NCI-H1694 treated with DMSO at 0.1 percent for 48 hours (cell line): ENCODE data around the gene GLRX5.
A peak's percentile ranks its signal among the peaks of the same experiment; 100 is the strongest.

ENCODE experiments used
- DNase-seq: peaks from one replicate; lab custom pipeline; 2025; lab: John Stamatoyannopoulos, UW

Gene GLRX5

DNA sequence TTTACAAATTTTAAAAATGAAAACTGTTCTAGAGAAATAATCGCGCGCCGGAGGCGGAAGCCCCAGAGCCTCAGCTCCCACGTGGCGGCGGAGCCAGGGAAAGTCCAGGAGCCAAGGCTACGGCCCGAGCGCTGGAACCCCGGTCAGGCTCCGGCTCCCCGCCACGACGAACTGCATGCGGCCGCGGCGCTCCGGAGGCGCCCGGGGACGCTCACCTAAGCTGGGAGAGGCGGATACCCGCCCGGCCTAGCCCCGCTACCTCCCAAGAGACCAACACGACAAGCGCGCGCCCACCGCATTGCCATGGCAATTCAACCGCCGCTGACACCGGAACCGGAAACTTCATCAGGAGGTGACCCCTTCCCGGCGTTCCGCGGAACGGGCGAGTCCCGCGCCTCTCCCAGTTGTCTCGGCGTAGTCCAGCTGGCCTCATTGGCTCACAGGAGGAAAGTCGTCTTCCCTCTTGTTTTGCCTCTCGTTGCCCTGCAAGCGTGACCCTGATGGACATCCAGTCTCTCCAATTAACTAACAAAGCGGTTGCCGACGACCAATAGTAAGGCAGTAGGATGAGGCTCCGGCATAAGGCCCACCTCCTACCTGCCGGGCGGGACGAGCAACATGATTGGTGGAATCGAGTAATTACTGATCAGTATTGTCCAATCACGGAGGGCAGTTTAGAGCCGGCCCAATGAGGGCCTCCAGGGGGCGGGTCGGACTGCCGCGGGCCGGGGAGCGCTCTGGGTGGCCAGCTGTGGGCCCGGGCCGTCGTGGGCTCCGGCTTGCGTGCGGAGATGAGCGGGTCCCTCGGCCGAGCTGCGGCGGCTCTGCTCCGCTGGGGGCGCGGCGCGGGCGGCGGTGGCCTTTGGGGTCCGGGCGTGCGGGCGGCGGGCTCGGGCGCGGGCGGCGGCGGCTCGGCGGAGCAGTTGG, at the start of gene GLRX5:
Gene GLRX5 (plus strand): TSS at position 752 of the 927 bp plus-strand sequence. CDS start 40 bp downstream, at position 792.
- peak; percentile 100 for DNase-seq

GRCh38 chr14:95485222-95485819, 49.5 kb upstream of the GLRX5 start:
- no peak for DNase-seq

DNA sequence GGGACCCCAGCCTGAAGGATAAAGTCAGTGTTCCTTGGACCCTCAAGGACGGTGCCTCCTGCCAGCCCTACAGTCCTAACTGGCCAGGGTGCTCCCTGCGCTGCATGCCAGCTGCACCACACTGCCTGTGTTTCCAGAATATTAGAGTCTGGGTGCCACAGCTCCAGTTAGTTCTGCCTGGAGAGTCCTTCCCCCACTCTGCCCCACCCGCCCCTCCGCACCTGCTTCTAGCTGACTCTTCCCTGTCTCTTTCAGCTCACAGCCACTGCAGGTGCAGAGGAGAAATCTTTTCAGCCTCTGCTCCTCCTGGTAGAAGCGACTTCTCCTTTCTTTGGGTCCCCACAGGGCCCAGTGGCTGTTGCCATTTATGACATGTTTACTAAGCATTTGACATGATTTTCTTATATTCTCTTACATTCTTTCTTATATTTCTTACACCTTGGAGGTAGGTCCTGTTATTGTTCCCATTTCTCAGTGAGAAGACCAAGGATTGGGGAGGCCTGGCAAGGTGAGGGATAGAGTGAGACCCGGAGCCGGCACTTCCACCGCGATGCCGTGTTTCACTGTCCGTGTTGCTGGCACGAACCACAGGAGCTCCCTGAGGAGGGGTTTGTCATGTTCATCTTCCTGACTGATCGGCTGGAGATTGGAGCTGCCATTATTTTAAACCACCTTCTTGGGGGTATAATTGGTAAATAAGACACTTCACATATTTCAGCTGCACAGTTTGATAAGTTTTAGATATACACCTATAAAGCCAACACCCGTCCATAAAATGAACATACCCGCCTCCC, 47.8 kb upstream of the GLRX5 start:
- no peak for DNase-seq

GRCh38 chr14:95487669-95488084, 47.2 kb upstream of the GLRX5 start:
- no peak for DNase-seq

DNA sequence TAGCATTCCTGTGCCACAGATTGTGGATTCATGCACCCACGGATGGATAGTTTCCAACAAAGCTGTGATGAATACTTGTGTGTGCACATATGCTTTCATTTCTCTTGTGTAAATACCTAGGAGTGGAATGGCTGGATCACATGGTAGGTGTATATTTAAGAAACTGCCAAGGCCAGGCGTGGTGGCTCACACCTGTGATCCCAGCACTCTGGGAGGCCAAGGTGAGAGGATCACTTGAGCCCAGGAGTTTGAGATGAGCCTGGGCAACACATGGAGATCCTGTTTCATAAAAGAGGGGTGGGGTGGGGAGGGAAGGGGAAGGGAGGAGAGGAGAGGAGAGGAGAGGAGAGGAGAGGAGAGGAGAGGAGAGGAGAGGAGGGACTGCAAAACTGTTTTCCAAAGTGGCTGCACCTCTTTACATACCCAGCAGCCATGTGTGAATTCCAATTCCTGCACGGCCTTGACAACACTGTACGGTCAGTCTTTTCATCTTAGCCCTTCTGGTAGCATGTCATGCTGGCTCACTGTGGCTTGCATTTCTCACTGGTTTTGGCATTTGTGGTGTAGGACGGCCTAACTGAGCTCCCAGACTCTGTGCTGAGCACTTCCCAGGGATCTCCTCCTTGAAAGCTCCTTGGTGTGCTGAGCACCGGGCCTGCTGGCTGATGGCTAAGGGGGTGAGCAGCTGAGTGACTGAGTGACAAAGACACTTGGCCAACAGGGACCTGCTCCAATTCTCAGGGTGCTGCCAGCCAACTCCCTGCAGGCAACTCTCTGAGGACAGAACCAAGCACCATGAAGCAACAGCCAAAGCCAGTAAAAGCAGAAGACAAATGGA, 46.3 kb upstream of the GLRX5 start:
- no peak for DNase-seq

DNA sequence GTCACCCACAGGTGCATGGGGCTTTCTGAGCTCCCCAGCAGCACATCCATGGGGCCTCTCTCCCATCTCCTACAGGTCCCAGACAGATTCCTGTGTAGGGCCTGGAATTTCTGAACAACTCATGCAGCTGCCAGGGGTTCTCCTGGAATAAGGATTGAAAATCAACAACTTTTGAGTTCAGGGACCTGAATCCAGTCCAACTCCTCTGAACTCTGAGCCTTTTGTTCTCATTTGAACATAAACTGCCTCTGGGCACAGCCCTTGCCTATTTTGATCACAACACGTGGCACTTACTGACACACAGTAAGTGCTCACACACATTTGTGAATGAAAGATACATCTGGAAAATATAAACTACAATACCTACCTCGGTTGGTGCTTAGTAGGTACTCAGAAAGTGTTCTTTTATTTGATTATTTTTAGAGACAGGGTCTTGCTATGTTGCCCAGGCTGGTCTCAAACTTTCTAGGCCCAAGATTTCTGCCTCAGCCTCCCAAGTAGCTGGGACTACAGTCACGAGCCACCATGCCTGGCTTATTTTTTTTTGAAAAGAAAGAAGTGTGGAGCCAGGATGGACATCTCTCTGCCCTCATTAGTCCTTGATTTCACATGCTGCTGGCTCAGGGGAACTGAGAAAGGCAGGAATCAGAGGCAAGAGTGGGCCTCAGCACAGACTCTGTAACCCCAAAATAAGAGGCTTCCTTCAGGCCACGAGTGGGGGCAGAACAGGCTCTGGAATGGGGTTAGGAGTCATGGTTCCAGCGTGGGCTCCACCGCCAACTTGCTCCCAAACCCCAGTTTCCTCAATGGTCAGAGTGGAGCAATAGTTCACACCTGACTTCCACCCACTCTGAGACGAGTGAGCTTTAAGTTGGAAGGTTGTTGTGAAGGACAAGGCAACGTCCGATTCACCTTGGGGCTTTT, 45.4 kb upstream of the GLRX5 start:
- DNase-seq = no peak

- no peak for DNase-seq
These were observed 44.7 kb upstream of the GLRX5 start for GRCh38 chr14:95490138-95490509.

GRCh38 chr14:95490727-95491451, 44.0 kb upstream of the GLRX5 start:
- DNase-seq = no peak

DNA sequence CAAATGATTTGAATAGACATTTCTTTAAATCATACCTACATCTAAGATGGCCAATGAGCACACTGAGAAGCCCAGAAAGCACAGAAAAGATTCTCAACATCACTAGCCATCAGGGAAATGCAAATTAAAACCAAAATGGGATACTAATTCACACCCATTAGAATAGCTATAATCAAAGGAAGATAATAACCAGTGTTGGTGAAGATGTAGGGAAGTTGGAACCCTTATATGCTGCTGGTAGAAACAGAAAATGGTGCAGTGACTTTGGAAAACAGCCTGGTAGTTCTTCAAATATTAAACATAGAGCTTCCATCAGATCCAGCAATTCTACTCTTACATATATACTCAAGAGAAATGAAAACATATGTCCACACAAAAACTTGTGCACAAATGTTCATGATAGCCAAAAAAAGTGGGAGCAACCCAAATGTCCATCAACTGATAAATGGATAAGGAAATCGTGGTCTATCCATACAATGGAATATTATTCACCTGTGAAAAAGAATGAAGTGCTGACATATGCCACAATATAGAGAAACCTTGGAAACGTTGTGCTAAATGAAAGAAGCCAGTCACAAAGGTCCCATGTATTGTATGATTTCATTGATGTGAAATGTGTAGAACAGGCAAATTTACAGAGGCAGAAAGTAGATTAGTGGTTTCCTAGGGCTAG, 42.8 kb upstream of the GLRX5 start:
- no peak for DNase-seq

GRCh38 chr14:95493503-95493902, 41.3 kb upstream of the GLRX5 start:
- DNase-seq = no peak

DNA sequence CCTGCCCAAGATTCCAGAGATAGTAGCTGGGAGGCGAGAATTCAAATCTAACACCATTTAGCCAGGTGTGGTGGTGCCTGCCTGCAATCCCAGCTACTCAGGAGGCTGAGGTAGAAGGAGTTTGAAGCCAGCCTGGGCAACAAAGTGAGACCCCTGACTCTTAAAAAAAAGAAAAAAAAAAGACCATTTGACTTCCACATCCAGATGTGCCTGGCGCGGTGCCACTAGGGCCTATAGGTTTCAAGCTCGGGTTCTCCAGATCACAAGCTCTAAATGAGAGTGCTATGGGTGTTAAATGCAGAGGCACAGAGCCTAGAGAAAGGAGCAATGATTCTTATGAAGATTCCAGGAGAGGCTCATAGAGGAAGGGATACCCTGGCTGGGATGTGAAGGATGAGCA, 40.9 kb upstream of the GLRX5 start:
- DNase-seq = no peak

- no peak for DNase-seq
These were observed 40.4 kb upstream of the GLRX5 start for GRCh38 chr14:95494456-95494855.

GRCh38 chr14:95495076-95495475, 39.8 kb upstream of the GLRX5 start:
- no peak for DNase-seq

DNA sequence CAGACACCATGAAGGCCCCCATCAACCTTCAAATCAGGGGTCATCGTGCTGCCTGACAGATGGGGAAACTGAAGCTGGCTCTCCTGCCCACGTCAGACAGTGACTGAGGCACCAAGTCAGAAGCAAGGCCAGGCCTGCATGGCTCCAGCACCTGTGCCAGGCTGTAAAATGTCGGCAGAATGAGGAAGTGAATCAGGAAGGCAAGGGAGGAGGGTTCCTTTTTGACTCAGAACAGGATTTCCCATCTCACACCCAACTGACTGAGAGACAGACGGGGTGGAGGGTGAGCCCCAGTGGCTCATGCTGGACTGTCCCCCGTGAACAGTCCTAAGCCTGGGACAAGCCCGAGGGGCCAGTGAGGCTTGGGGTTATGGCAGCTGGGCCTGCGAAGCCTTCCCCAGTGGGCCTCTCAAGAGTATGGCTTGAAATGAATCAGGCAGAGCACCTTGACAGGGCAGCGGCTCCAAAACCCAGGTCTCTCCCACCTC, 39.3 kb upstream of the GLRX5 start:
- no peak for DNase-seq

DNA sequence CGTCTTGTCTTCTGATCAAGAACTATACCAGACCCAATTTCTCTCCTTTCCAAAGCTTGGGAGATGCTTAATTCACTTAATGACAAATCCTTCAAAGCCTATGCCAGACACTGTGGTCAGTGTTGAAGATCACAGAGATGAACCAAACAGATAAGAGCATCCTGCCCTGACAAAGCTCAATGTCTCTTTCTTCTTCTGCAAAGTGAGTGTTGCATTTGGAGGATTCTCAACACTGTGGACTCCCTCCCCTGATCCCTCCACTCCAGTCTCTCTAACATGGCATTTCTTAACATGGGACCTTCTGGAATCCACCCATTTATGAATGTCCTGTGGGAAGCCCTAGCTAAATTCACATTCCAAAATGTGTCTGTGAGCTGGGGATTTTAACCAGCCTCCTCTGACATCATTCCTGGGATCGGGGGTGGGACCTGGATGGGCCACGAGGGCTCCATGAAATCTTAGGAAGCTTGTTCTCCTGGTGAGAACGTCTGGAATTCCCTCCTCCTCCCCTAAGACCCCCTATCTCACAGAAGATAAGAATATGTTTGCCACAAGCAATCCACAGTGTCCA, 38.7 kb upstream of the GLRX5 start:
- no peak for DNase-seq

GRCh38 chr14:95496690-95497259, 38.1 kb upstream of the GLRX5 start:
- peak; percentile 22 for DNase-seq

- peak; percentile 76 for DNase-seq
These were observed 37.3 kb upstream of the GLRX5 start for GRCh38 chr14:95497561-95498011.

DNA sequence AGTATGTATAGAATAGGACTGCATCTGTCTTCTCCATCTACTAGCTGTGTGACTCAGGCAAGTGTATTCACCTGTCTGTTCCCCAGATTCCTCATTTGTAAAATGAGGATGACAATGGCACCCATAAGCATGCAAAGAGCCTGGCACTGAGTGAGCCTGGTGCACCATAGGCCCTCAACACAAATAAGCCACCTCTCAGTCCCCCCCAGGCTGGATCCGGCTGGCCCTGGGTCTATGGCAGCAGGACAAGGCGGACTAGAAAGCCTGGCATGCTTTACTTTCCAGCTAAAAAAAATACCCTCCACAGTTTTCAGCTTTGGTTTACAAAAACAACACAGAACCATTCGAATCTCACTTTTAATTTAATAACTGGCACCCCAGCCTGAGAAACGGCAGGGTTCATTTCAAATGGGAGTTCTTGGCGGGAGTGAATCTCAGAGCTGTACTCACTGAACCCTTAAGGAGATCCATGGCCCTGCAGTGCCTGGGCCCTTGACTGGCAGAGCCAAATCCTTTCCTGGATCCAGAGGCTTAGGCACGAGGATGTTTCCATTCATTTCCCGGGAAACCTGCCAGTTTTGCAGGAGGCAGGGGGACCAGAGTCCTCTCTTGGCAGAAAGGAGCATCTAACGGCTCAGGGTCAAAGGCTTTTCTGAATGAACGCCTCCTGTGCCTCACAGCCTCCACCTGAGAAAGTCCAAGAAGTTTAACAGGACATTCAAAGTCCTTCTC, 36.1 kb upstream of the GLRX5 start:
- peak; percentile 52 for DNase-seq
